Fibroblast of pulmonary artery (primary cell): ENCODE results near the gene EXOC6B.

Experiments used
- DNase-seq: peaks from one replicate; pipeline ENCODE4 v3.0.0-alpha.2; 2010; ENCODE audit warnings: low read depth
- H3K4me3 ChIP-seq: replicated peaks from 2 replicates; pipeline ENCODE4 v1.5.1; 2011; ENCODE audit warnings: low read depth, mild to moderate bottlenecking, control low read depth, low read length, moderate library complexity
- CTCF ChIP-seq: IDR thresholded peaks from 2 replicates; pipeline ENCODE4 v1.5.1; 2011; ENCODE audit warnings: mild to moderate bottlenecking, control low read depth, low read length, inconsistent platforms; ENCODE audit errors: missing control alignments

Gene EXOC6B

GRCh38 chr2:72712304-72712703 lies 113.5 kb downstream of the EXOC6B start:
- no peak for DNase-seq
- H3K4me3 ChIP-seq = no peak overlapping the region
- no peak for TF ChIP-seq CTCF

DNA sequence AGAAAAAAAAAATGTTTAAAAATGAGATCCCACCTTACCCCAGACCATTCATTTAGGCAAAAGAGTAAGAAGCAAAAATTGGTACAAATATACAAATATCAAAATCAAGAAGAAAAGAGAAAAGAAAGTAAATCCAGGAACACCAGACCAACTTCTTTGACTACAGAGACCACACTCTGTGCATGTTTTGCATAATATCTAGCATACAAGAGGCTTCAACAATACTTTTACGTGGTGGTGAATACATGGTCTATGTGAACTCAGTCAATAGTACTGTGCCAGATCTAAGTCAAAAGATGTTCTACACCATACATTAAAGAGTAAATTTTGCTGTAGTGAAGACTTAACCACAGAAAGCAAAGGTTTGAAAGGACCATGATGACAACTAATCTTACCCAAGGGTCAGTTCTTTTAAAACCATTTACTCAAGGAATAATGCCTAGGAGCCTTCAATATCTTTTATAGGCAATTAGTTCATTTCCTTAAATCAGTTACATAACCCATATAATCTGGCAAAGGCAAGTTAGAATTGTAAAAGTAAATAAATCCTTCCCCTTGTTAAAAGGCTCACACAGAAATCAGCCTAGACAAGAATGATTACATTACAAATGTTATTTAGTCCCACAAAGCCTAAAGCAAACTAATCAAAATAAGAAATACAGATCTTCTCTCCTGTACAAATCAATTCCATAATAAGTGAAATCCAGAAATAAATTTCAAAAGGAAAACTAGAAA lies 115.2 kb downstream of the EXOC6B start:
- TF ChIP-seq CTCF = no peak
- DNase-seq = no peak
- no peak overlapping the region for H3K4me3 ChIP-seq

DNA sequence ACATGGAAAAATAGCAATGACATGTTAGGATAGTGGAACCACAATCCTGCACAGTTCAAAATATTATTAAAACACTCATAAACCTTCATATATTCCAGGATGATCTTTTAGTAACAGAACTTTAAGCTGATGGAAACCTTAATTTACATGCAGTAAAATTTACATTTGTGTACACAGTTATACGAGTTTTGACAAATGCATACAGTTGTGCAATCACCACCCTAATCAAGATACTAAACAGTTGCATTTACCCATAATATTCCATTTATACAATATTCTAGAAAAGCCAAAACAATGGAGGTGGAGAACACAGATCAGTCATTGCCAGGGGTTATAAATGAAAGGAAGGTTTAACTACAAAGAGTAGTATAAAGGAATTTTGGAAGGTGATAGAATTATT lies 117.6 kb downstream of the EXOC6B start:
- no peak overlapping the region for H3K4me3 ChIP-seq
- TF ChIP-seq CTCF = no peak
- no peak for DNase-seq

DNA sequence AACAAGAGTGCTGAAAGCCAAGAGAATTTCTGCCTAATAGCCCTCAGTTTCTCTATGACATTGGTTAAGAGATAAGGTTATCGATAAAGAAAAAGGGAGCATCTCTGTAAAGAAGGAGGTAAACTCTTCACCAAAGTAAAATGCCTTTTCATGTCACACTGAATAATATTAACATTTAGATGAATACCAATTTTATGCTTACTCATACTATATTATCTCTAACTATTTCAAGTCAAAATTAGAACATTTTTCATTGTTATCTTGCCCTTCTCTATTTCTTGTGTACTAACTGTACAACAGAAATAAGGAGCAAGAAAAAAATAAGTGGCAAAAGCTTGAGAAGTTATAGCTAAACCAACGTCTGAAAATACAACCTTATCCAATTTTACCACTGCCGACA lies 127.5 kb downstream of the EXOC6B start:
- H3K4me3 ChIP-seq = no peak overlapping the region
- no peak for TF ChIP-seq CTCF
- DNase-seq = no peak

DNA sequence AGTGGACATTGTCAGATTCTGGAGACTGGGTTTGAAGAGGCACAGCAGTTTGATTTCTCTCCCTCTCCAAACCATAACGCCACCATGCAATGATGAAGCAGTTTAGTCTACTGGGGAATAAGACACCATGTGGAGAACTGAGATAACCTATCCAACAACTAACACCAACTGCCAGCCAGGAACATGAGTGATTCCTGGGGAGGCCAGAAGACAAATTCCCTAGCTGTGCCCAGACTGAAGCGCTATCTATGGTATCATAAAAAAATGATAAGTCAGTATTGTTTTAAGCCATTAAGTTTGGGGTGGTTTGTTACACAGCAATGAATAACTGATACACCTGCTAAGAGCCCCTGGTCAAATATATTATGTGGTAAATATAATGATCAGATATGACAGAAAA lies 129.3 kb downstream of the EXOC6B start:
- no peak for DNase-seq
- no peak for TF ChIP-seq CTCF
- no peak overlapping the region for H3K4me3 ChIP-seq

DNA sequence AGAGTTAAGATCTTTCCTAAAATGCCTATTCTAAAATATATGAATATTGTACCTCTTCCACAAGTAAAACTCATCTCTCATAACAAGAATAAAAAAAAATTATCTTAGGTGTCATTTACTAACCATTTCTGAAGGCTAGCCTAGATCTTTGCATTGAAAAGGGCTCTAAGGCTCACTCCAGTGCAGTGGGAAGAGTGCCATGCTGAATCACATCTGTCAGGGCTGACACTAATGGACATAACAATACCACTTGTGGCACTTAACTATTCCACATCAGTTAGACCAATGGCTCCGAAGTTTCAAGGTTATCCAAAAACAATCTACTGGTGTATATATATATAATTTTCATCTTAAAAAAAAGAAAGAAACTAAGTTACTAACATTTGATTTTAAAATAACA lies 130.2 kb downstream of the EXOC6B start:
- TF ChIP-seq CTCF = no peak
- DNase-seq = no peak
- H3K4me3 ChIP-seq = no peak overlapping the region
